Activated T-cell treated with anti-CD3 and anti-CD28 coated beads, Interleukin-2, amount 50 U/mL, for 24 hours (primary cell): ENCODE measurements around the gene NOL3.
A peak's percentile ranks its signal among the peaks of the same experiment; 100 is the strongest.

Experiments
- DNase-seq: peaks from one replicate; pipeline ENCODE4 v3.0.0-alpha.2; 2020
- H3K27ac Mint-ChIP-seq: 2 replicates; pipeline ENCODE4 v1.8.0; 2020; ENCODE audit warnings: mild to moderate bottlenecking, mixed read lengths
- H3K27me3 Mint-ChIP-seq: 2 replicates; pipeline ENCODE4 v1.8.0; 2020; ENCODE audit warnings: mixed read lengths
- H3K36me3 Mint-ChIP-seq: 2 replicates; pipeline ENCODE4 v1.8.0; 2020; ENCODE audit warnings: low read depth, mixed read lengths
- H3K4me1 Mint-ChIP-seq: 2 replicates; pipeline ENCODE4 v1.8.0; 2020; ENCODE audit warnings: low read depth, mixed read lengths
- H3K4me3 Mint-ChIP-seq: 2 replicates; pipeline ENCODE4 v1.8.0; 2020; ENCODE audit warnings: mild to moderate bottlenecking, moderate library complexity, mixed read lengths
- H3K9me3 Mint-ChIP-seq: 2 replicates; pipeline ENCODE4 v1.8.0; 2020; ENCODE audit warnings: mixed read lengths

The NOL3 gene

GRCh38 chr16:67173808-67174705 is 3.7 kb downstream of the NOL3 start:
- H3K4me3 Mint-ChIP-seq, result peak overlapping the region; percentile 68
- H3K4me1 Mint-ChIP-seq, result peaks cover 39% of the 10 kb centered on the region
- DNase-seq, result peak; percentile 76
- H3K36me3 Mint-ChIP-seq, result no peaks in the 10 kb centered on the region
- peaks cover 81% of the 10 kb centered on the region for H3K27me3 Mint-ChIP-seq
- no peaks in the 10 kb centered on the region for H3K9me3 Mint-ChIP-seq
- H3K27ac Mint-ChIP-seq, result no peak overlapping the region

DNA sequence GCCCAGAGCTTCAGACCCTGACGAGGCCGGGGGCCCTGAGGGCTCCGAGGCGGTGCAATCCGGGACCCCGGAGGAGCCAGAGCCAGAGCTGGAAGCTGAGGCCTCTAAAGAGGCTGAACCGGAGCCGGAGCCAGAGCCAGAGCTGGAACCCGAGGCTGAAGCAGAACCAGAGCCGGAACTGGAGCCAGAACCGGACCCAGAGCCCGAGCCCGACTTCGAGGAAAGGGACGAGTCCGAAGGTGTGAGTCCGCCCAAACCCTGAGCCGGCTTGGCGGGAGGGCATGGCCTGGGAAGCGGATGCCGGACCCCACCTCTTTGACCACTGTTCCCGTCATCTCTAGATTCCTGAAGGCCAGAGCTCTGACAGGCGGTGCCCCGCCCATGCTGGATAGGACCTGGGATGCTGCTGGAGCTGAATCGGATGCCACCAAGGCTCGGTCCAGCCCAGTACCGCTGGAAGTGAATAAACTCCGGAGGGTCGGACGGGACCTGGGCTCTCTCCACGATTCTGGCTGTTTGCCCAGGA is 4.4 kb downstream of the NOL3 start:
- peaks cover 37% of the 10 kb centered on the region for H3K4me1 Mint-ChIP-seq
- peaks cover 78% of the 10 kb centered on the region for H3K27me3 Mint-ChIP-seq

DNA sequence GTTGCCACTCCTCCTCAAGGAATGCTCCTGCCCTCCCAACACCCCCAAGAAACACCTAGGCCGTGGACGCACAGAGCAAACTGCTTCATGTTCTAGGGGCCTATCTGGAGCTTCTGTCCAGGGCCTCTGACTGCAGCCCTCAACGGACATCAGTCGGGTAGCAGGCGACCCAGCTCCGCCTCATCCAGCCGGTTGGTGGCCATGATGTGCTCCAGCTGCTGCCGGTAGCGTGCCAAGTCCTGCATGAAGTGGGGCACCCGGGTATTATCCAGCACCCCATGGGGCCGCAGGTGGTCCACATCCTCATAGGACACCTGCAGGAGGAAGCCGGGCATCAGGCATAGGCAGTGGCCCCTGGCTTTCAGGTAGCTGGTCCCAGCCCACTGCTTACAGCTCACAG is 6.3 kb downstream of the NOL3 start:
- no peak for DNase-seq
- H3K36me3 Mint-ChIP-seq, result no peaks in the 10 kb centered on the region
- peaks cover 63% of the 10 kb centered on the region for H3K27me3 Mint-ChIP-seq
- H3K4me1 Mint-ChIP-seq, result peaks cover 28% of the 10 kb centered on the region
- H3K9me3 Mint-ChIP-seq, result no peaks in the 10 kb centered on the region
- no peak overlapping the region for H3K4me3 Mint-ChIP-seq
- H3K27ac Mint-ChIP-seq, result no peak overlapping the region

More for the DNA sequence above, 4.4 kb downstream of the NOL3 start:
- no peak overlapping the region for H3K4me3 Mint-ChIP-seq
- no peak for DNase-seq
- H3K9me3 Mint-ChIP-seq, result no peaks in the 10 kb centered on the region
- H3K36me3 Mint-ChIP-seq, result no peaks in the 10 kb centered on the region
- no peak overlapping the region for H3K27ac Mint-ChIP-seq

- DNase-seq, result peak; percentile 66
- H3K9me3 Mint-ChIP-seq, result no peaks in the 10 kb centered on the region
- peaks cover 52% of the 10 kb centered on the region for H3K27me3 Mint-ChIP-seq
- H3K4me1 Mint-ChIP-seq, result peaks cover 27% of the 10 kb centered on the region
- H3K36me3 Mint-ChIP-seq, result no peaks in the 10 kb centered on the region
- H3K4me3 Mint-ChIP-seq, result peak overlapping the region; percentile 37
- no peak overlapping the region for H3K27ac Mint-ChIP-seq
These were observed 7.7 kb downstream of the NOL3 start for GRCh38 chr16:67177743-67178699.

DNA sequence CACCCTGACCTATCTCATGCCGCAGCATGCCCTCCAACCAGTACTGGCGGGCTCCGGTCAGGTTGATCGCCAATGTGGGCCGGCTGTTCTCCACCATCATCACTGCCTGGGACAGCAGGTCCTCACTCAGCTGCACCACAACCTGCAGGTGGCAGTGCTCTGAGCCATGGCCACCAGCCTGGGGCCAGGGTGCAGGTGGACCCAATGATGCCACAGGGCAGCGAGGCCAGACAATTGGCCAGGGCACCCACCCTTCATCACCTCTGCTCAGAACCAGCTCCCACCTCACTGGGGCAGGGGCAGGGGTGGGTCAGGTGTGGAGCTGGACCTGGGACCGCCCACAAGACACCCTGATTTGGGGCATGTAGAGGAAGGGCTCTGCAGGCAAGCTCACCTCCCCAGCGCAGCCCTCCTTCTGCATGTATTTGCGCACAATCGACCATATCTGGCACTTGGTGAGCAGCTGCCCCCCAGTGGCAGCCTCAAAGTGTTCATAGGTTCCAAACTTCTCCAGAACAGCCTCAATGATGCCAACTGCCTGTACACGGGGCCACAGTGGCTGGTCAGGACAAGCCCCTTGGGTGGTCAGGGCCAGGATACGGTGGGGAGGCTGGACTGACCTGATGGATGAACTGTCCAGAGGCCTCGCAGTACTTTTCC is 9.2 kb downstream of the NOL3 start:
- no peak overlapping the region for H3K27ac Mint-ChIP-seq
- peaks cover 16% of the 10 kb centered on the region for H3K4me1 Mint-ChIP-seq
- no peaks in the 10 kb centered on the region for H3K9me3 Mint-ChIP-seq
- no peak for DNase-seq
- H3K36me3 Mint-ChIP-seq, result no peaks in the 10 kb centered on the region
- peaks cover 41% of the 10 kb centered on the region for H3K27me3 Mint-ChIP-seq
- H3K4me3 Mint-ChIP-seq, result no peak overlapping the region

GRCh38 chr16:67180166-67180565 is 9.8 kb downstream of the NOL3 start:
- Mint-ChIP-seq H3K9me3 (no peaks in the 10 kb centered on the region), H3K4me3 (no peak overlapping the region), H3K27ac (no peak overlapping the region), H3K4me1 (peaks cover 22% of the 10 kb centered on the region), H3K36me3 (no peaks in the 10 kb centered on the region), H3K27me3 (peaks cover 45% of the 10 kb centered on the region)
- DNase-seq, result no peak

DNA sequence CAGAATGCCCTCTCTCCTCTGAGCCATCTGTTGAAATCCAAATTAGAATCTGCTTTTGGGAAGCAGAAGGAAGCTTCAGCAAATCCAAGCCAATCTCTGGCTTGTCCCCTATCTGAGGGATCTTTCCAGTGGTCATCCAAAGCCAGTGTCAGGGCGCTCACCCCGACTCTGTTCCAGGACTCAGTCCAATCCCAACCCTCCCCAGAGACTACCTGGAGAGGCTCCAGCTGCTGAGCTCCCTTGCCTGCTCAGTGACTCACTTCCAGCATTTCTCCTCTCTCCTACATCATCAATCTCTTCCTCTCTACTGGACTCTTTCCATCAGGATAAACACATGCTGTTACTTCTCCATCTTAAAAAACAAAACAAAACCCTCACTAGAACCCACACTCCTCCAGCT is 11.0 kb downstream of the NOL3 start:
- Mint-ChIP-seq H3K27me3 (peaks cover 38% of the 10 kb centered on the region), H3K36me3 (no peaks in the 10 kb centered on the region), H3K4me1 (peaks cover 28% of the 10 kb centered on the region), H3K4me3 (no peak overlapping the region), H3K27ac (no peak overlapping the region), H3K9me3 (no peaks in the 10 kb centered on the region)
- DNase-seq, result no peak

DNA sequence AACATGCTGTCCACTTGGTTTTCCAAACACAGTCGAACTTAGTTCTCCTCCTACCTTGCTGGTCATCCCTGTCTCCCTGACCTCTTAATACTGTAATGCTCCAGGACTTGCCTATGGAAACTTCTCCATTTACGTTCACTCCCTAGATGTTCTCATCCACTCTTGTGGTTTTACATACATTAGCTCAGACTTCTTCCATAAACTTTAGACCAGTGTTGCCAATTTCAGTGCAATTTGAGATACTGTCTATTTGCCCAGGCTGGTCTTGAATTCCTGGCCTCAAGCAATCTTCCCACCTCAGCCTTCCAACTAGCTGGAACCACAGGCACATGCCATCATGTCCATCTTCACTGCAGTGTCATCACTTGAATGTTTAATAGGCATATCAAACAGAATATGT is 11.9 kb downstream of the NOL3 start:
- H3K36me3 Mint-ChIP-seq, result no peaks in the 10 kb centered on the region
- H3K4me1 Mint-ChIP-seq, result peaks cover 28% of the 10 kb centered on the region
- no peaks in the 10 kb centered on the region for H3K9me3 Mint-ChIP-seq
- no peak overlapping the region for H3K27ac Mint-ChIP-seq
- no peak overlapping the region for H3K4me3 Mint-ChIP-seq
- no peak for DNase-seq
- H3K27me3 Mint-ChIP-seq, result peaks cover 38% of the 10 kb centered on the region

DNA sequence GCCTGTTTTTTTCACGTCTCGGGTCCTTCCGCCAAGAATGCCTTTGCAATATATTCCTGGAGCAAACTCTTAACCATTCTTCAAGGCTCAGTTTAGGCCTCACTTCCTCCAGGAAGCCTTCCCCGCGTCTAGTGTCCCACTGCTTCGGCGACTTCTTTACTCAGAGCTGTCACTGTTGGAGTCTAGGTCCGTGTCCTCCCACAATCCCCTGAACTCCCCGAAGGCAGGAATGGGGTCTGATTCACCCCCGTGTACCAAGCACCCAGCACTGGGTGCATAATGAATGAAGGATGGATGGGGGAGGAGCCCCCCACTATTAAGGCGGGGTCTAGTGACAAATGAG is 12.9 kb downstream of the NOL3 start:
- Mint-ChIP-seq H3K9me3 (no peaks in the 10 kb centered on the region), H3K27ac (no peak overlapping the region), H3K27me3 (peaks cover 29% of the 10 kb centered on the region)

DNA sequence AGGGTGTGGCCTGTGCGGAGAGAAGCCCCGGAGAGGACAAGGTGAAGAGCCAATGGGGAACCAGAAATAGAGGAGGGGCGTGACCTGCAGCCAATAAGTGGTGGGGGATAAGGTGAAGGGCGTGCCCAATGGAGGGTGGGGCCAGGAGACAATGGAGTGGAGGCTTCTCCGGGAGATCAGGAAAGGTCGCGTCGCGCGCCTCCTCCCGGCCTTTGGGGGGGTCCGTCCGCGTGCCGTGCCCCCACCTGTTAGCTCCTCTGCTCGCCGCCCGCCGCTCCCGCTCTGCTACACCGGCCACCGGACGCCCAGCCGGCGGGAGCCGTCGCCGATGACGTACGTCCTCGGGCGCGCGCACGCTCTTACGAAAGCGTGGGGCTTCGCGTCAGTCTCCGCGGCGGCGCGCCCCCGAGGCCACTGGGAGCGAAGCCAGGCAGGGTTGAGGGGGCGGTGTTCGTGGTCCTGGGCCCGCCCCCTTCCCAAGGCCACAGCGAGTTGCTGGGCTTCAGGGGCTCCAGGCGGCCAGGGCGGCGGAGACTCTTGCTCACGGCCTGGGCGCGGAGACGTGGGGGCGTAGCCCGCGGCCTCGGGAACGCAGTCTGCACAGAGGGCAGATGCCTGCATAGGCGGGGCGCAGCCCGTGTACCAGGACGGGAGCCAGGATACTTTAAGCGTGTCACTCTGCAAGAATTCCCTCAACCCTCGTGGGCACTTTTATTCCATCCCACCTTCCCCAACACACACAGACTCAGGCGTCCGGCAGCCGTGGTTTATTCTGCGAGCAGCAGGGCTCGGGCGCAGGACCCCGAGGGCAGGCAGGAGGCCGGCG is 13.5 kb downstream of the NOL3 start, which contains the start of gene MATCAP1:
Gene MATCAP1, minus strand, starts transcription at position 337 of the 826 bp plus-strand sequence. CDS start 3,353 bp downstream, outside the sequence.
- H3K27me3 Mint-ChIP-seq, result peaks cover 25% of the 10 kb centered on the region
- no peak within 1 kb of the TSS for H3K27ac Mint-ChIP-seq
- H3K36me3 Mint-ChIP-seq, result no peaks in the 10 kb centered on the region
- H3K9me3 Mint-ChIP-seq, result no peaks in the 10 kb centered on the region
- H3K4me3 Mint-ChIP-seq, result no peak within 1 kb of the TSS
- H3K4me1 Mint-ChIP-seq, result peaks cover 16% of the 10 kb centered on the region
- peak; percentile 94 for DNase-seq

More for the DNA sequence above, 12.9 kb downstream of the NOL3 start:
- Mint-ChIP-seq H3K36me3 (no peaks in the 10 kb centered on the region), H3K4me1 (peaks cover 20% of the 10 kb centered on the region), H3K4me3 (no peak overlapping the region)
- DNase-seq, result no peak

DNA sequence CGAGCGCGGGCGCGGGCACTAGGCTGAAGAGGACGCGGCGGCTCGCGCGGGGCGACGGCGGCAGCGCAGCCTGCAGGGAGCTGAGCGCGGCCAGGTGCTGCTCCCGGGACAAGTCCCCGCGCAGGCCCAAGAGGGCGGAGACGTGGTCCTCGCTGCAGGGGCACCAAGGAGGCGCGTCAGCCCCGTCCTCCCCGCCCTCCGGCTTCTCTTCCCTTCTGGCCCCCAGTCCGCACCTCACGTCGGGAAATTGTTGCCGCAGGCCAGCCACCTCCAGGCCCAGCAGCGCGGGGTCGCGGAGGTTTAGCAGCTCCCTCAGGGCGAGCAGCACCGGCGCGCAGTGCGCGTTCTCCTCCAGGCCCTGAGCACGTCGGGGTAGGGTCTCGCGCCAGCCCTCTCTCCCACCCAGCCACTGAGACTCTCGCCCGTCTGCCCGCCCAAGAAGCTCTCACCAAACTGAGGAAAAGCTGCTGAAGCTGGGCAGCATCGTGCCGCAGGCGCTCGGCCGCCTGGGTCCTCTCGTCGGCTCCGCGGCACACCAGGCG is 14.2 kb downstream of the NOL3 start:
- H3K36me3 Mint-ChIP-seq, result no peaks in the 10 kb centered on the region
- peaks cover 19% of the 10 kb centered on the region for H3K27me3 Mint-ChIP-seq
- no peak for DNase-seq
- peaks cover 15% of the 10 kb centered on the region for H3K4me1 Mint-ChIP-seq
- no peaks in the 10 kb centered on the region for H3K9me3 Mint-ChIP-seq
- H3K27ac Mint-ChIP-seq, result no peak overlapping the region
- no peak overlapping the region for H3K4me3 Mint-ChIP-seq

GRCh38 chr16:67184995-67185650 is 14.8 kb downstream of the NOL3 start:
- Mint-ChIP-seq H3K27ac (no peak overlapping the region), H3K9me3 (no peaks in the 10 kb centered on the region)

DNA sequence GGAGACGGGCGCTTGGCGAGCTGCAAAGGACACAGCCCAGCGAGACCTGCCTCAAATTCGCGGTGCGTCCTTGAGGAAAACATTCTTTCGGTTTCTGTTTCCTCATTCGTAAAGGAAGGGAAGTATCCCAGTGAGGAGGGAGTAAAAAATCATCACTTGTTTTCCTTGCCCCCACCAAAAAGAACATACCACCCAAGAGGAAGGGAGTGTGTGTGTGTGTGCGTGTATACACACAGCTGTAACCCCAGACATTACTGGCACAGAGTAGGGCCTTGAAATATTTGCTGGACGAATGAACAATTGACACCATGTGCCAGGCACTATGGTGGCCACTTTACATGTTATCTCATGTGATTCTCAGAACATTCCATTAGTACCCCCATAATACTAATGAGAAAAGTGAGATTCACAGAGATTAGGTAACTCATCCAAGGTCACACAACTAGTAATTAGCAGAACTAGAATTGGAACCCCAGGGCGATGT is 15.4 kb downstream of the NOL3 start:
- H3K36me3 Mint-ChIP-seq, result no peaks in the 10 kb centered on the region
- no peak for DNase-seq
- H3K9me3 Mint-ChIP-seq, result no peaks in the 10 kb centered on the region
- H3K27me3 Mint-ChIP-seq, result peaks cover 19% of the 10 kb centered on the region
- peaks cover 15% of the 10 kb centered on the region for H3K4me1 Mint-ChIP-seq
- no peak overlapping the region for H3K4me3 Mint-ChIP-seq
- no peak overlapping the region for H3K27ac Mint-ChIP-seq

More at GRCh38 chr16:67184995-67185650, 14.8 kb downstream of the NOL3 start:
- Mint-ChIP-seq H3K4me3 (peak overlapping the region; percentile 71), H3K4me1 (peaks cover 15% of the 10 kb centered on the region), H3K36me3 (no peaks in the 10 kb centered on the region), H3K27me3 (peaks cover 19% of the 10 kb centered on the region)
- DNase-seq, result peak; percentile 91
